IMR-90 (cell line): ENCODE results near the gene VPS26C. TPM values are rescaled to one million over a fixed set of nuclear protein-coding genes. Genes with fewer than 3 reads are reported as not detected.

Experiments used
- ATAC-seq: fragments of 200-7000 bp; cut with Tn5 transposase; 2 replicates; pipeline ENCODE4 v1.9.1; 2020; ENCODE audit warnings: low read depth, mild to moderate bottlenecking, moderate library complexity
- BruUV-seq: library from RNA; stranded (reverse); fragments of 400-500 nt; replicated peaks from 2 replicates; lab custom pipeline; 2021; lab: Mats Ljungman, UMichigan
- CTCF ChIA-PET: fragments of 300-600 bp; formaldehyde crosslinking; extraction: SDS; loops from one replicate; lab custom pipeline; 2021; ENCODE audit warnings: antibody characterized with exemption; lab: Yijun Ruan, JAX
- POLR2A ChIA-PET: fragments of 300-600 bp; sonication (Branson Sonifier 250); formaldehyde crosslinking; loops from one replicate; lab custom pipeline; 2022; ENCODE audit warnings: antibody characterized with exemption; ENCODE audit not compliant: unreplicated experiment; lab: Charles Lee
- DNase-seq: peaks from one replicate; pipeline ENCODE4 v3.0.0; 2013
- H2AFZ ChIP-seq: replicated peaks from 2 replicates; pipeline ENCODE3; 2013; ENCODE audit warnings: low read length, mild to moderate bottlenecking; ENCODE audit not compliant: poor library complexity
- H2AK5ac ChIP-seq: 2 replicates; pipeline ENCODE4 v1.6.1; 2013; ENCODE audit warnings: low read depth, low read length, inconsistent platforms
- H2AK9ac ChIP-seq: replicated peaks from 2 replicates; pipeline ENCODE3; 2013; ENCODE audit warnings: mild to moderate bottlenecking, low read depth, low read length, moderate library complexity; ENCODE audit not compliant: poor library complexity
- H2BK120ac ChIP-seq: 2 replicates; pipeline ENCODE4 v1.6.1; 2013; ENCODE audit warnings: low read depth, low read length, inconsistent platforms
- H2BK15ac ChIP-seq: 3 replicates; pipeline ENCODE4 v1.6.1; 2013; ENCODE audit warnings: low read depth, low read length, inconsistent platforms
- H2BK20ac ChIP-seq: 2 replicates; pipeline ENCODE4 v1.6.1; 2013; ENCODE audit warnings: low read depth, mild to moderate bottlenecking, inconsistent platforms, low read length, moderate library complexity
- H2BK5ac ChIP-seq: 2 replicates; pipeline ENCODE4 v1.6.1; 2013; ENCODE audit warnings: mild to moderate bottlenecking, low read depth, low read length, inconsistent platforms; ENCODE audit not compliant: poor library complexity, severe bottlenecking
- H3K14ac ChIP-seq: replicated peaks from 2 replicates; pipeline ENCODE4 v1.6.1; 2013; ENCODE audit warnings: low read depth, low read length, inconsistent platforms
- H3K18ac ChIP-seq: 2 replicates; pipeline ENCODE4 v1.6.1; 2013; ENCODE audit warnings: low read depth, low read length, control low read depth
- H3K23ac ChIP-seq: 2 replicates; pipeline ENCODE4 v1.6.1; 2013; ENCODE audit warnings: low read depth, low read length, inconsistent platforms
- H3K27ac ChIP-seq: 2 replicates; pipeline ENCODE4 v1.5.1; 2013; ENCODE audit warnings: mild to moderate bottlenecking, control low read depth, low read length; ENCODE audit not compliant: insufficient read depth
- H3K27me3 ChIP-seq: 2 replicates; pipeline ENCODE4 v1.6.1; 2013; ENCODE audit warnings: low read length; ENCODE audit not compliant: control insufficient read depth, insufficient read depth
- H3K36me3 ChIP-seq: 2 replicates; pipeline ENCODE4 v1.6.1; 2013; ENCODE audit warnings: low read length, mixed read lengths; ENCODE audit not compliant: control insufficient read depth, insufficient read depth
- H3K4ac ChIP-seq: 2 replicates; pipeline ENCODE4 v1.6.1; 2013; ENCODE audit warnings: low read depth, low read length, inconsistent platforms
- H3K4me1 ChIP-seq: 2 replicates; pipeline ENCODE4 v1.6.1; 2013; ENCODE audit warnings: low read length, mixed read lengths; ENCODE audit not compliant: control insufficient read depth, insufficient read depth
- H3K4me2 ChIP-seq: 2 replicates; pipeline ENCODE4 v1.6.1; 2013; ENCODE audit warnings: low read depth, mild to moderate bottlenecking, control low read depth, low read length, moderate library complexity
- H3K4me3 ChIP-seq: 2 replicates; pipeline ENCODE4 v1.5.1; 2013; ENCODE audit warnings: low read depth, mild to moderate bottlenecking, control low read depth, low read length, moderate library complexity; ENCODE audit not compliant: insufficient read depth
- H3K56ac ChIP-seq: 2 replicates; pipeline ENCODE4 v1.6.1; 2013; ENCODE audit warnings: low read length, inconsistent platforms; ENCODE audit not compliant: insufficient read depth; ENCODE audit errors: extremely low read depth
- H3K79me1 ChIP-seq, 2 experiments: 2 replicates each; pipeline ENCODE4 v1.6.1; 2013; ENCODE audit warnings: low read length in 2 of 2, inconsistent platforms in 1 of 2, low read depth in 1 of 2
- H3K9ac ChIP-seq: 2 replicates; pipeline ENCODE4 v1.6.1; 2013; ENCODE audit warnings: low read depth, low read length, control low read depth
- H3K9me1 ChIP-seq: 2 replicates; pipeline ENCODE4 v1.6.1; 2013; ENCODE audit warnings: low read length, inconsistent platforms; ENCODE audit not compliant: insufficient read depth
- H3K9me3 ChIP-seq: 2 replicates; pipeline ENCODE4 v1.6.1; 2013; ENCODE audit warnings: low read length; ENCODE audit not compliant: control insufficient read depth, insufficient read depth
- H4K20me1 ChIP-seq: 2 replicates; pipeline ENCODE4 v1.6.1; 2013; ENCODE audit warnings: low read length, inconsistent platforms; ENCODE audit not compliant: insufficient read depth
- H4K5ac ChIP-seq: 2 replicates; pipeline ENCODE4 v1.6.1; 2013; ENCODE audit warnings: mild to moderate bottlenecking, low read depth, low read length, control low read depth
- H4K8ac ChIP-seq, 2 experiments: 2 replicates each; pipeline ENCODE4 v1.6.1; 2013; ENCODE audit warnings: low read depth in 2 of 2, low read length in 2 of 2, control low read depth in 1 of 2, inconsistent platforms in 1 of 2
- H4K91ac ChIP-seq: 2 replicates; pipeline ENCODE4 v1.6.1; 2013; ENCODE audit warnings: low read depth, low read length, inconsistent platforms; ENCODE audit not compliant: insufficient read depth
- CHD1 ChIP-seq: IDR thresholded peaks from 2 replicates; pipeline ENCODE4 v1.6.1; 2012; ENCODE audit warnings: low read depth, low read length, improper control_type of control experiment
- RCOR1 ChIP-seq: IDR thresholded peaks from 2 replicates; pipeline ENCODE4 v1.6.1; 2012; ENCODE audit warnings: mild to moderate bottlenecking, low read length, improper control_type of control experiment; ENCODE audit not compliant: insufficient replicate concordance
- WGBS, 2 experiments: methylation state at CpG; one replicate each; pipeline versions ENCODE4 v1.1.5 to v1.1.7; 2013; ENCODE audit warnings: missing lambda C conversion rate in 2 of 2; ENCODE audit not compliant: insufficient read length in 1 of 2; ENCODE audit errors: extremely low coverage in 2 of 2; 5-methylcytosine and 5-hydroxymethylcytosine counted together
- dilution Hi-C: fragments of 300-500 bp; cut with HindIII; formaldehyde crosslinking; loops from one replicate; pipeline ENCODE4 v1.14.3; 2018; ENCODE audit warnings: low sequenced_read_pairs; ENCODE audit not compliant: unreplicated experiment
- in situ Hi-C: fragments of 300-500 bp; cut with MboI; formaldehyde crosslinking; loops from 3 replicates; pipeline ENCODE4 v1.14.3; 2019; ENCODE audit warnings: low sequenced_read_pairs, inconsistent platforms, mixed read lengths
- intact Hi-C: fragments of 100-400 bp; cut with micrococcal nuclease; formaldehyde crosslinking; loops from 2 replicates; pipeline ENCODE4 v1.10.0; 2022
- polyA plus RNA-seq, 3 experiments: library from polyadenylated mRNA; depleted of rRNA; stranded (reverse); fragments of >200 nt; gene quantifications; 2 replicates each; pipeline ENCODE4 v1.2.3, GENCODE V29; 2012; ENCODE audit warnings: low replicate concordance in 1 of 3
- total RNA-seq: library from RNA; depleted of rRNA; stranded (reverse); fragments of >200 nt; gene quantifications from 2 replicates; pipeline ENCODE4 v1.2.3, GENCODE V29; 2012

VPS26C gene
- total and polyA plus RNA-seq, 2 of the 4 experiments (the other 2 are of a cell fraction), result 30.0 to 36.6 TPM

DNA sequence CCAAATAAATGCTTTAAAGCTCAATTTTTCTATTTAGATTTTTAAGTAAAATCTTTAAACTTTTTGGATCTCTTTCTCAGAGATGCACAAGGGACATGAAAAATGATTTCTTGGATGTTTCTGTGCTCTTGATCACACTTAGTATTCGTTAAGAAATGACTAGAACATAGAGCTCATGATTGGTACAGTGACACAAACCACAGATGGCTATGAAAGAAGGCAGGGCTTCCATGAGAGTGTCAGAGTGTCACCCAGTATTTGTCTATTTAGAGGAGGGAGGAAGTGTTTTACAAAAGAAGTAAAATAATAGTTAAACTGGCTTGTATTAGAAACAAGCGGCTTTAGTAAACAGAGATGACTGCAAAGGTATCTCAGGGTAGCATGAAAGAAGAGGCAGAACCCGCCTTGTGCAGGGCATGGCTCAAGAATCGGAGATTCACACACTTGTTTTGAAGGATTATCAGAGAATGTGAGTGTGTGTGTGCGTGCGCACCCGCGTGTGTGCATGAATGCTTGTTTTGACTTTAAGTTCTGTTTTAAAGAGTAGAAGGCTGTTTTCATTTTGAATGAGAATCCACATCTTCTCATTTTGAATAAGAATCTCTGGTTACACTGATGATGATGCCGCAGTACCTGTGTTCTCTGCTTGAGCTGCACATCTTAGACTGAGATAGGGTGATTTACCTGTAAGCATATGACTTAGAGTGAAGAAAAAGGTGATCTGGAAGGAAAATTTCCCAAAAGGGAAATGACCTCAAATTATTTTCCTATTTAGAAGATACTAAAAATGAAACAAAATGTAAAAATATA, 82.1 kb downstream of the VPS26C start:
- H2BK15ac ChIP-seq, result no peak overlapping the region
- peaks cover 6% of the 10 kb centered on the region; the same call in 1 of the 2 replicates for H3K9me1 ChIP-seq
- H3K4me3 ChIP-seq, result no peak overlapping the region
- DNase-seq (no peak), ATAC-seq (no peak)
- H4K8ac ChIP-seq, result no peak overlapping the region
- dilution Hi-C loops (no loop called here), intact Hi-C loops (no loop called here), in situ Hi-C loops (no loop called here)
- no peak overlapping the region for H3K18ac ChIP-seq
- peaks cover 47% of the 10 kb centered on the region for H3K36me3 ChIP-seq
- ChIA-PET CTCF (interaction anchor here (0.7 kb wide), 1 partner anchor 43 kb away, joined by 3 read pairs; no protein-coding TSS in a partner anchor), POLR2A (no interaction called here)
- no peak overlapping the region for H4K91ac ChIP-seq
- H3K4me2 ChIP-seq, result no peak overlapping the region
- no peak for TF ChIP-seq CHD1
- TF ChIP-seq RCOR1, result no peak
- no peak overlapping the region for H2BK5ac ChIP-seq
- 93% methylated on average over 2 of the region's 9 CpGs; no CpG with 5 or more reads in 1 of the 2 experiments for WGBS, 2 experiments
- no peak overlapping the region for H2AK5ac ChIP-seq
- H3K9ac ChIP-seq, result no peak overlapping the region
- no peaks in the 10 kb centered on the region for H3K27me3 ChIP-seq
- no peaks in the 10 kb centered on the region for H3K9me3 ChIP-seq
- H3K56ac ChIP-seq, result no peak overlapping the region
- no TSS peak for BruUV-seq
- peaks cover 11% of the 10 kb centered on the region; the same call in 1 of the 2 replicates for H4K20me1 ChIP-seq
- H2BK20ac ChIP-seq, result no peak overlapping the region
- H3K27ac ChIP-seq, result no peak overlapping the region
- H3K4me1 ChIP-seq, result no peaks in the 10 kb centered on the region
- H3K4ac ChIP-seq, result no peak overlapping the region
- H2AFZ ChIP-seq, result no peak overlapping the region
- H3K23ac ChIP-seq, result no peak overlapping the region
- no peak overlapping the region for H2AK9ac ChIP-seq
- no peak overlapping the region for H4K5ac ChIP-seq
- no peak overlapping the region for H3K14ac ChIP-seq
- peaks cover 35 to 41% of the 10 kb centered on the region in 2 experiments for H3K79me1 ChIP-seq
- no peak overlapping the region for H2BK120ac ChIP-seq
